Tibial nerve (tissue), 4 donors: ENCODE results near the gene EIF2S1. TPM values are rescaled to one million over a fixed set of nuclear protein-coding genes. Genes with fewer than 3 reads are reported as not detected.

Experiments used
- DNase-seq, 2 donors: peaks; one replicate each; pipeline ENCODE4 v3.0.0-alpha.2; 2019; ENCODE audit warnings: low spot score in 2 of 2
- H3K27ac ChIP-seq, 4 donors: fragments of 200-600 bp; sonication (generic) in 3 of 4; one replicate each; pipeline ENCODE4 v1.5.1; 2017 to 2019; ENCODE audit warnings: mild to moderate bottlenecking in 1 of 4
- H3K27me3 ChIP-seq, 2 donors: fragments of 200-600 bp; sonication (generic) in 1 of 2; one replicate each; pipeline versions ENCODE4 v1.5.1 to v1.6.0; 2017 to 2019
- H3K36me3 ChIP-seq, 3 donors: fragments of 200-600 bp; sonication (generic); one replicate each; pipeline ENCODE4 v1.5.1; 2018 to 2019
- H3K4me1 ChIP-seq, 4 donors: fragments of 200-600 bp; sonication (generic) in 3 of 4; one replicate each; pipeline ENCODE4 v1.5.1; 2017 to 2019
- H3K4me3 ChIP-seq, 4 donors: fragments of 200-600 bp; sonication (generic) in 3 of 4; one replicate each; pipeline ENCODE4 v1.5.1; 2017 to 2019; ENCODE audit warnings: mild to moderate bottlenecking in 1 of 4, moderate library complexity in 1 of 4
- H3K9me3 ChIP-seq, 4 donors: fragments of 200-600 bp; sonication (generic) in 3 of 4; one replicate each; pipeline ENCODE4 v1.5.1; 2017 to 2019
- CTCF ChIP-seq, 5 experiments: fragments of 200-600 bp in 3 of 5; fragments of 450-650 bp in 2 of 5; sonication (generic) in 3 of 5; IDR thresholded peaks; one replicate each; pipeline ENCODE4 v1.5.1; 2016 to 2019; ENCODE audit warnings: antibody characterized with exemption in 5 of 5, mild to moderate bottlenecking in 3 of 5, moderate library complexity in 2 of 5
- EP300 ChIP-seq, 2 donors: sonication (generic); formaldehyde crosslinking; IDR thresholded peaks; one replicate each; pipeline ENCODE4 v1.6.1; 2017; ENCODE audit warnings: antibody characterized with exemption in 2 of 2, mild to moderate bottlenecking in 1 of 2
- POLR2A ChIP-seq, 2 donors: fragments of 450-650 bp; IDR thresholded peaks; one replicate each; pipeline ENCODE4 v1.6.1; 2017; ENCODE audit warnings: antibody characterized with exemption in 2 of 2, mild to moderate bottlenecking in 2 of 2, moderate library complexity in 2 of 2
- WGBS, 2 donors: methylation state at CpG; one replicate each; pipeline ENCODE4 v1.1.5; 2018; 5-methylcytosine and 5-hydroxymethylcytosine counted together
- total RNA-seq, 4 donors: library from RNA; depleted of rRNA; stranded (reverse); fragments of >200 nt; gene quantifications; one replicate each; pipeline ENCODE4 v1.1.0, GENCODE V29; 2016

Gene EIF2S1
- total RNA-seq, 4 donors from 2014 or later, result 34.8 to 71.9 (median 61.3) TPM

GRCh38 chr14:67385618-67386017, 25.5 kb downstream of the EIF2S1 start:
- no peak overlapping the region for H3K27ac ChIP-seq
- H3K4me3 ChIP-seq, result no peak overlapping the region
- no peaks in the 10 kb centered on the region for H3K27me3 ChIP-seq
- no peaks in the 10 kb centered on the region for H3K9me3 ChIP-seq
- DNase-seq, result no peak
- H3K4me1 ChIP-seq, result no peaks in the 10 kb centered on the region
- H3K36me3 ChIP-seq, result peaks cover 7 to 61% (median 8%) of the 10 kb centered on the region in 3 donors
- TF ChIP-seq EP300 (IDR thresholded peaks at IDR 0.05) (no peak), POLR2A (IDR thresholded peaks at IDR 0.05) (no peak)
- WGBS, 2 donors, result 90 to 97% methylated on average over 2 of the region's 2 CpGs

- H3K27me3 ChIP-seq, result no peaks in the 10 kb centered on the region
- 80 to 81% methylated on average over 2 of the region's 2 CpGs for WGBS, 2 donors
- no peak overlapping the region for H3K27ac ChIP-seq
- H3K4me1 ChIP-seq, result no peaks in the 10 kb centered on the region
- H3K4me3 ChIP-seq, result no peak overlapping the region
- no peaks in the 10 kb centered on the region for H3K9me3 ChIP-seq
- no peak for TF ChIP-seq EP300 (IDR thresholded peaks at IDR 0.05)
- TF ChIP-seq CTCF (IDR thresholded peaks at IDR 0.05), result no peak
- TF ChIP-seq POLR2A (IDR thresholded peaks at IDR 0.05), result no peak
- H3K36me3 ChIP-seq, result peaks cover 0 to 46% (median 4%) of the 10 kb centered on the region in 3 donors
- DNase-seq, result no peak
Observed at GRCh38 chr14:67387195-67387594, 27.1 kb downstream of the EIF2S1 start.

- Histone ChIP-seq H3K27me3 (no peaks in the 10 kb centered on the region), H3K36me3 (peaks cover 0 to 25% (median 0%) of the 10 kb centered on the region in 3 donors), H3K4me1 (no peaks in the 10 kb centered on the region), H3K9me3 (no peaks in the 10 kb centered on the region), H3K4me3 (no peak overlapping the region), H3K27ac (no peak overlapping the region)
- TF ChIP-seq EP300 (IDR thresholded peaks at IDR 0.05) (no peak), POLR2A (IDR thresholded peaks at IDR 0.05) (no peak), CTCF (IDR thresholded peaks at IDR 0.05) (no peak)
- 86 to 91% methylated on average over 3 of the region's 3 CpGs for WGBS, 2 donors
- no peak for DNase-seq
Observed at GRCh38 chr14:67389275-67389674, 29.1 kb downstream of the EIF2S1 start.

- H3K4me3 ChIP-seq, result no peak overlapping the region
- H3K27me3 ChIP-seq, result no peaks in the 10 kb centered on the region
- TF ChIP-seq EP300 (IDR thresholded peaks at IDR 0.05) (no peak), POLR2A (IDR thresholded peaks at IDR 0.05) (no peak), CTCF (IDR thresholded peaks at IDR 0.05) (no peak)
- H3K9me3 ChIP-seq, result no peaks in the 10 kb centered on the region
- no peak overlapping the region for H3K27ac ChIP-seq
- WGBS, 2 donors, result 60 to 70% methylated on average over 1 of the region's 1 CpG
- H3K36me3 ChIP-seq, result peaks cover 0 to 18% (median 0%) of the 10 kb centered on the region in 3 donors
- no peaks in the 10 kb centered on the region for H3K4me1 ChIP-seq
- no peak for DNase-seq
Observed at GRCh38 chr14:67389811-67390534, 29.8 kb downstream of the EIF2S1 start.

- Histone ChIP-seq H3K27ac (no peak overlapping the region), H3K9me3 (no peaks in the 10 kb centered on the region), H3K4me1 (no peaks in the 10 kb centered on the region), H3K27me3 (no peaks in the 10 kb centered on the region), H3K4me3 (no peak overlapping the region), H3K36me3 (peaks cover 0 to 5% (median 0%) of the 10 kb centered on the region in 3 donors)
- WGBS, 2 donors, result 68 to 75% methylated on average over 6 of the region's 6 CpGs
- TF ChIP-seq EP300 (IDR thresholded peaks at IDR 0.05), result no peak
- TF ChIP-seq POLR2A (IDR thresholded peaks at IDR 0.05), result no peak
- TF ChIP-seq CTCF (IDR thresholded peaks at IDR 0.05), result no peak
- DNase-seq, result no peak
Observed at GRCh38 chr14:67391268-67391667, 31.1 kb downstream of the EIF2S1 start.
